HG03521 (cell line): ENCODE data around the gene YAP1.

Source experiments
- ATAC-seq: cut with Tn5 transposase; IDR thresholded peaks from one replicate; pipeline ENCODE4 v1.9.1; 2021; ENCODE audit warnings: mild to moderate bottlenecking, moderate library complexity; ENCODE audit not compliant: unreplicated experiment

YAP1 gene

GRCh38 chr11:102116453-102117205, 6.4 kb downstream of the YAP1 start:
- no peak for ATAC-seq

- no peak for ATAC-seq
Observed at GRCh38 chr11:102117472-102118113, 7.3 kb downstream of the YAP1 start.

GRCh38 chr11:102118937-102119336, 8.7 kb downstream of the YAP1 start:
- ATAC-seq: no peak

- no peak for ATAC-seq
Observed at GRCh38 chr11:102119997-102120396, 9.8 kb downstream of the YAP1 start.

- ATAC-seq: no peak
Observed at GRCh38 chr11:102120437-102120973, 10.3 kb downstream of the YAP1 start.

- no peak for ATAC-seq
Observed at GRCh38 chr11:102121329-102121728, 11.1 kb downstream of the YAP1 start.

GRCh38 chr11:102134597-102134996, 24.4 kb downstream of the YAP1 start:
- ATAC-seq: no peak

GRCh38 chr11:102135256-102135655, 25.0 kb downstream of the YAP1 start:
- no peak for ATAC-seq

- ATAC-seq: no peak
Observed at GRCh38 chr11:102138223-102138622, 28.0 kb downstream of the YAP1 start.

- ATAC-seq: no peak
Observed at GRCh38 chr11:102138670-102139069, 28.4 kb downstream of the YAP1 start.

- ATAC-seq: no peak
Observed at GRCh38 chr11:102139081-102139498, 28.8 kb downstream of the YAP1 start.

GRCh38 chr11:102142333-102142732, 32.1 kb downstream of the YAP1 start:
- no peak for ATAC-seq

GRCh38 chr11:102143867-102144266, 33.6 kb downstream of the YAP1 start:
- ATAC-seq: no peak

GRCh38 chr11:102144357-102145355, 34.4 kb downstream of the YAP1 start:
- no peak for ATAC-seq

GRCh38 chr11:102147015-102147414, 36.8 kb downstream of the YAP1 start:
- no peak for ATAC-seq

- ATAC-seq: no peak
Observed at GRCh38 chr11:102147632-102148031, 37.4 kb downstream of the YAP1 start.

GRCh38 chr11:102148059-102148458, 37.8 kb downstream of the YAP1 start:
- ATAC-seq: no peak

- no peak for ATAC-seq
Observed at GRCh38 chr11:102151784-102152525, 41.7 kb downstream of the YAP1 start.

- no peak for ATAC-seq
Observed at GRCh38 chr11:102153082-102153481, 42.8 kb downstream of the YAP1 start.

- no peak for ATAC-seq
Observed at GRCh38 chr11:102154806-102155205, 44.6 kb downstream of the YAP1 start.
